B cell (primary cell): ENCODE results near the gene BRWD1. TPM values are rescaled to one million over a fixed set of nuclear protein-coding genes. Genes with fewer than 3 reads are reported as not detected.

Experiments used
- ATAC-seq: fragments of 200-7000 bp; cut with Tn5 transposase; one replicate; pipeline ENCODE4 v1.10.0; 2021; ENCODE audit warnings: low read depth, mild to moderate bottlenecking, moderate number of reproducible peaks, moderate library complexity
- CTCF ChIA-PET: fragments of 350-600 bp; sonication (Branson Sonifier 250); formaldehyde crosslinking; loops from one replicate; lab custom pipeline; 2021; ENCODE audit warnings: antibody characterized with exemption, inconsistent platforms; lab: Charles Lee
- POLR2A ChIA-PET: fragments of 350-600 bp; sonication (Branson Sonifier 250); formaldehyde crosslinking; loops from one replicate; lab custom pipeline; 2021; ENCODE audit warnings: antibody characterized with exemption; lab: Charles Lee
- DNase-seq: peaks from one replicate; pipeline ENCODE4 v3.0.0; 2013
- H2AFZ ChIP-seq: 2 replicates; pipeline ENCODE4 v1.6.1; 2012; ENCODE audit warnings: mild to moderate bottlenecking, low read depth, low read length; ENCODE audit not compliant: insufficient read depth, poor library complexity, severe bottlenecking
- H3K27ac ChIP-seq, 2 donors: 1 replicate in 1 of 2; 2 replicates in 1 of 2; pipeline ENCODE4 v1.5.1; 2012 to 2013; ENCODE audit warnings: low read length in 2 of 2, mild to moderate bottlenecking in 2 of 2, moderate library complexity in 1 of 2
- H3K27me3 ChIP-seq, 4 experiments: fragments of 200-600 bp in 1 of 4; sonication (generic) in 1 of 4; replicated peaks in 1 of 4; 1 replicate in 2 of 4; 2 replicates in 2 of 4; pipeline versions ENCODE4 v1.6.1 to v1.7.0; 2013 to 2016; ENCODE audit warnings: low read length in 3 of 4, mild to moderate bottlenecking in 2 of 4, mixed read lengths in 1 of 4, moderate library complexity in 1 of 4; ENCODE audit not compliant: insufficient read depth in 4 of 4, control insufficient read depth in 3 of 4; ENCODE audit errors: control extremely low read depth in 1 of 4
- H3K36me3 ChIP-seq, 2 experiments: replicated peaks in 1 of 2; 1 replicate in 1 of 2; 2 replicates in 1 of 2; pipeline versions ENCODE4 v1.6.1 to v1.7.1; 2013; ENCODE audit warnings: low read length in 1 of 2; ENCODE audit not compliant: insufficient read depth in 2 of 2, control insufficient read depth in 1 of 2; ENCODE audit errors: control extremely low read depth in 1 of 2, extremely low read depth in 1 of 2
- H3K4me1 ChIP-seq, 2 donors: fragments of 200-600 bp in 1 of 2; sonication (generic) in 1 of 2; 1 replicate in 1 of 2; 2 replicates in 1 of 2; pipeline versions ENCODE4 v1.5.1 to v1.6.1; 2013 to 2017; ENCODE audit warnings: low read length in 2 of 2; ENCODE audit not compliant: control insufficient read depth in 2 of 2, insufficient read depth in 2 of 2
- H3K4me2 ChIP-seq: replicated peaks from 2 replicates; pipeline ENCODE3; 2012; ENCODE audit warnings: mild to moderate bottlenecking, low read depth, low read length; ENCODE audit not compliant: poor library complexity, severe bottlenecking
- H3K4me3 ChIP-seq, 5 experiments: fragments of 200-600 bp in 1 of 5; sonication (generic) in 1 of 5; 1 replicate in 3 of 5; 2 replicates in 2 of 5; pipeline versions ENCODE4 v1.5.1 to v1.7.0; 2011 to 2016; ENCODE audit warnings: low read length in 4 of 5, mild to moderate bottlenecking in 4 of 5, low read depth in 2 of 5, control low read depth in 1 of 5, moderate library complexity in 1 of 5; ENCODE audit not compliant: insufficient read depth in 1 of 5; ENCODE audit errors: control extremely low read depth in 1 of 5, extremely low read depth in 1 of 5
- H3K79me2 ChIP-seq: fragments of 200-600 bp; sonication (generic); one replicate; pipeline ENCODE4 v1.6.0; 2016; ENCODE audit warnings: low read length; ENCODE audit not compliant: control insufficient read depth, insufficient read depth
- H3K9ac ChIP-seq: fragments of 200-600 bp; sonication (generic); 2 replicates; pipeline ENCODE4 v1.6.1; 2017; ENCODE audit warnings: mild to moderate bottlenecking, low read length, moderate library complexity
- H3K9me3 ChIP-seq, 3 donors: one replicate each; pipeline versions ENCODE4 v1.6.1 to v1.7.1; 2013; ENCODE audit warnings: low read length in 2 of 3; ENCODE audit not compliant: control insufficient read depth in 2 of 3, insufficient read depth in 1 of 3; ENCODE audit errors: control extremely low read depth in 1 of 3
- H4K20me1 ChIP-seq: 2 replicates; pipeline ENCODE4 v1.6.0; 2012; ENCODE audit warnings: mild to moderate bottlenecking, low read length; ENCODE audit not compliant: insufficient read depth, control insufficient read depth, poor library complexity, severe bottlenecking
- H3K27ac Mint-ChIP-seq: one replicate; pipeline ENCODE4 v1.8.0; 2021; ENCODE audit warnings: mixed read lengths
- H3K27me3 Mint-ChIP-seq: one replicate; pipeline ENCODE4 v1.8.0; 2021; ENCODE audit warnings: mixed read lengths
- H3K4me1 Mint-ChIP-seq: one replicate; pipeline ENCODE4 v1.8.0; 2021; ENCODE audit warnings: mixed read lengths
- H3K4me3 Mint-ChIP-seq: one replicate; pipeline ENCODE4 v1.8.0; 2021; ENCODE audit warnings: mixed read lengths
- H3K9me3 Mint-ChIP-seq: one replicate; pipeline ENCODE4 v1.8.0; 2022; ENCODE audit warnings: mixed read lengths; ENCODE audit not compliant: insufficient read depth
- EZH2 ChIP-seq: IDR thresholded peaks from 2 replicates; pipeline ENCODE4 v1.6.1; 2012; ENCODE audit warnings: borderline replicate concordance, low read depth, mild to moderate bottlenecking, moderate library complexity, low read length; ENCODE audit not compliant: insufficient read depth, poor library complexity, severe bottlenecking
- WGBS: methylation state at CpG from one replicate; pipeline ENCODE4 v1.1.5; 2013; ENCODE audit warnings: missing lambda C conversion rate; ENCODE audit not compliant: insufficient coverage; 5-methylcytosine and 5-hydroxymethylcytosine counted together
- intact Hi-C: fragments of 100-400 bp; cut with micrococcal nuclease; formaldehyde crosslinking; loops from one replicate; pipeline ENCODE4 v1.10.0; 2022
- polyA plus RNA-seq: library from polyadenylated mRNA; depleted of rRNA; stranded (reverse); fragments of >200 nt; gene quantifications from 2 replicates; pipeline ENCODE4 v1.2.3, GENCODE V29; 2012
- total RNA-seq, 2 donors: library from RNA; stranded (reverse); fragments of 120-200 nt in 1 of 2; gene quantifications; 1 replicate in 1 of 2; 2 replicates in 1 of 2; pipeline versions ENCODE4 v1.2.3 to v1.2.4, GENCODE V29; 2013 to 2022
- TF ChIP-seq, protein P1 (sequence below): fragments of 200-600 bp; IDR thresholded peaks from one replicate; pipeline ENCODE4 v1.8.0; 2022; ENCODE audit warnings: antibody characterized with exemption, mild to moderate bottlenecking

The BRWD1 gene
- total and polyA plus RNA-seq, 2 donors (not counting 1 experiment from before 2014, with no cell fraction given), result 9.4 to 93.9 TPM

DNA sequence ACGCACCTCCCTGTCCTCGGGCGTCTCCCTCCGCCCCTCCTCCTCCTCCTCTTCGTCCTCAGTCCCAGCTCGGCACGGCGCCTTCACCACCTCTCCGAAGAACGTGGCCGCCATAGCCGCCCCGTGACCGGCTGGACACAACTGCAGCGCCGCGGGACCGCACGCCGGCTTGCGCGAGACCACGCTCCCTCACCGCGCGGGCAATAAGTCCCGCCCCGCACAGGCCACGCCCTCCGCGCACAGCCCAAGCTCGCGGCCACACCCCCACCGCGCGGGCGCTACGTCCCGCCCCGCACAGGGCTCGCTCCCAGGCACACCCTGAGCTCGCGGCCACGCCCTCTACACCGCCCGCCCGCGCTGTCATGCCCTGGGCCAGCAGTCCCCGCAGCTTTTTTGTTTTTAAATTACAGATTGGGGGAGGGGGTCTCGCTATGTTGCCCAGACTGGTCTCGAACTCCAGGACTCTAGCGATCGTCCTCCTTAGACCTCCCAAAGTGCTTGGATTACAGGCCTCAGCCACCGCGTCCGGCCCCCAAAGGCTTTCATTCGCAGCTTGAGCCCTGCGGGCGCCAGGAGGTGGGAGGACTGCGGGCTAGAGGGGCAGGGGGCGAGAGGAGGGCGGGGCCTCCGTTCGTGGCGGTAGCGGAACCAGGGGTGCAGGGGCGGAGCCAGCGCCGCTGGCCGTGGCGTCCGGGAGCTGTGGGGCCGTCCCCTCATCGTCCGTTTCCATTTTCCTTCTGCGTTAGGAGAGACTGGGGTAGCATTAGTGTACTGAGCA, 130.0 kb downstream of the BRWD1 start, which contains the start of gene PSMG1:
Gene PSMG1, minus strand, starts transcription at position 180 of the 778 bp plus-strand sequence. Its CDS starts 66 bp downstream, at position 114.
- no peaks in the 10 kb centered on the region for H3K36me3 ChIP-seq
- WGBS, result under 1% methylated on average over 75 of the region's 76 CpGs
- no peaks in the 10 kb centered on the region for H3K27me3 ChIP-seq
- no peaks in the 10 kb centered on the region for H3K27me3 Mint-ChIP-seq
- POLR2A ChIA-PET, result interaction anchor here (0.6 to 1.9 kb wide), 6 partner anchors 14 to 416 kb away, joined by 3 to 19 read pairs (median 4); partner anchors contain the start of gene HMGN1
- H4K20me1 ChIP-seq, result no peaks in the 10 kb centered on the region
- TF ChIP-seq EZH2, result no peak
- TF ChIP-seq, protein P1, sequence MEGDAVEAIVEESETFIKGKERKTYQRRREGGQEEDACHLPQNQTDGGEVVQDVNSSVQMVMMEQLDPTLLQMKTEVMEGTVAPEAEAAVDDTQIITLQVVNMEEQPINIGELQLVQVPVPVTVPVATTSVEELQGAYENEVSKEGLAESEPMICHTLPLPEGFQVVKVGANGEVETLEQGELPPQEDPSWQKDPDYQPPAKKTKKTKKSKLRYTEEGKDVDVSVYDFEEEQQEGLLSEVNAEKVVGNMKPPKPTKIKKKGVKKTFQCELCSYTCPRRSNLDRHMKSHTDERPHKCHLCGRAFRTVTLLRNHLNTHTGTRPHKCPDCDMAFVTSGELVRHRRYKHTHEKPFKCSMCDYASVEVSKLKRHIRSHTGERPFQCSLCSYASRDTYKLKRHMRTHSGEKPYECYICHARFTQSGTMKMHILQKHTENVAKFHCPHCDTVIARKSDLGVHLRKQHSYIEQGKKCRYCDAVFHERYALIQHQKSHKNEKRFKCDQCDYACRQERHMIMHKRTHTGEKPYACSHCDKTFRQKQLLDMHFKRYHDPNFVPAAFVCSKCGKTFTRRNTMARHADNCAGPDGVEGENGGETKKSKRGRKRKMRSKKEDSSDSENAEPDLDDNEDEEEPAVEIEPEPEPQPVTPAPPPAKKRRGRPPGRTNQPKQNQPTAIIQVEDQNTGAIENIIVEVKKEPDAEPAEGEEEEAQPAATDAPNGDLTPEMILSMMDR, result no peak
- peak within 1 kb of the TSS; percentile 74 for H3K9ac ChIP-seq
- H3K4me3 Mint-ChIP-seq, result peak within 1 kb of the TSS; percentile 100
- ATAC-seq, result peak; percentile 91
- H3K4me3 ChIP-seq, result peak within 1 kb of the TSS; percentile 69 to 84 (median 78)
- CTCF ChIA-PET, result interaction anchor here (0.6 to 1.8 kb wide), 4 partner anchors 9 to 204 kb away, joined by 3 to 7 read pairs (median 4); no protein-coding TSS in a partner anchor
- H3K4me1 Mint-ChIP-seq, result peaks cover 32% of the 10 kb centered on the region
- H3K4me2 ChIP-seq, result peak within 1 kb of the TSS; percentile 90
- no peaks in the 10 kb centered on the region for H3K9me3 ChIP-seq
- peak; percentile 97 for DNase-seq
- no peaks in the 10 kb centered on the region for H3K9me3 Mint-ChIP-seq
- no peaks in the 10 kb centered on the region for H3K79me2 ChIP-seq
- intact Hi-C loops, result loop anchor here (1.0 to 2.0 kb wide), 6 partner anchors 129 to 417 kb away; partner anchors contain the start of genes HMGN1 and LCA5L
- peak within 1 kb of the TSS; percentile 86 for H2AFZ ChIP-seq
- H3K4me1 ChIP-seq, result peaks cover 13 to 14% of the 10 kb centered on the region in 2 donors
- H3K27ac ChIP-seq, result peak within 1 kb of the TSS; percentile 83 to 90
- H3K27ac Mint-ChIP-seq, result peak within 1 kb of the TSS; percentile 99
